Measurements from ENCODE around the gene APOO.

Gene APOO

GRCh38 chrX:23817979-23818336, 89.8 kb downstream of the APOO start:
- DNase-seq (ENCODE audit: low read depth), result no peak

DNA sequence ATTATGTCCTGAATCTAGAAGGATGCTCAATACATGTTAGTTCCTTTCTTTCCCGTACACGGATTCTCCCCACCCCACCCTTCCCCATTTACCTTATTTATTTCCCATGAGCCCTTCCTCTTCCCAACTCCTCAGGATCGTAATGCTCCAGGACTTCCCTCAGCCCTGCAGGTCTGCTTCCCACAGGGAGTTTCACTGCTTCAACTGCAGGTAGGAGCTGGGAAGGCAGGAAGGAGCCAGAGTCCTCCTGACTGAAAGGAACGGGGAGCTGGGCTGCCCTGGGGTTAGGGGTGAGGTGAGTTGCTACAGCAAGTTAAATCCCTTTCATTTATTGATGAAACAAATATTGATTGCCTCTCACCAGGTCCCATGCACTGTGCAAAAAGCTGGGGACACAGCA, 91.6 kb downstream of the APOO start:
- no peak for DNase-seq (ENCODE audit: low read depth)

- DNase-seq (ENCODE audit: low read depth), result no peak
Measured at GRCh38 chrX:23815376-23815775, 92.4 kb downstream of the APOO start.

DNA sequence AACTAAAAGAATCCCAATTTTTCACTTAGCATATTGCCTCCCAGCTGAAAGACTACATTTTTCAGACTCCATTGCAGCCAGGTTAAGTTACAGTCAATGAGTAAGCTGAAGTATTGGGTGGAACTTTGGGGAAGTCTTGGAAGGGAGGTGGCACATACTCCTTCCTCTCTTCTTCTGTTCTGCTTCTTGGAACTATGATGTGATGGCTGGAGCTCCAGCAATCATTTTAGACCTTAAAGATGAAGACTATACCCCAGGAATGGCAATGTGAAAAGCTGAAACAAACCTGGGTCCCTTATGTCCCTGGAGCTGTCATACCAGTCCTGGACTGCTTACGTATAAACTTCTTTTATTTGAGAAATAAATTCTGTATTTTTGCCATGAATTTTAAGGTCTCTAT, 93.9 kb downstream of the APOO start:
- DNase-seq (ENCODE audit: low read depth), result no peak

- DNase-seq (ENCODE audit: low read depth), result no peak
Measured at GRCh38 chrX:23811656-23812055, 96.1 kb downstream of the APOO start.

DNA sequence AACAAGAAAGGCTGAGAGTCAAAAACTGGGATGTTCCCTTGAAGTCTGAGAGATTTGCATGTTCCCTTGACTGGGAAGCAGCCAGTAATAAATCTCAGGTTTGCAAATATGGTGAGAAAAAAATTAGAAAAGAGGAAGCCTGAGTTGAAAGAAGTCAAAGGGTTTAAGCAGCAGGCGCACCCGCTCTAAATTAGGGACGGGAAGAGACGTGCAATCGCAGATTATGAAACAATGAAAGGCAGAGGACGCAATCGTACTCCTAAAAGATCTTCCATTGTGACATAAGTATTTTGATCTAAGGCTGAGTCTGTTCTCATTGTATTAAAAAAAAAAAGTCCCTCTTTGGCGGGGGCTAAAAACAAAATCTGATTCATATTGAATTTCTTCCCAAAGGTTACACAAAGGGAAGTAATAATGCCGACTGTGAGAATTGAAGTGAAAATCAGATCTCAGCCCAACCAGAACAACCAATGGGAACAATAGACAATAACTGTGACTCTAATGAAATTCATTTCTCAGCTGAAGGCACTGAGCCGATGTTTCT, 96.6 kb downstream of the APOO start:
- DNase-seq (ENCODE audit: low read depth), result no peak

DNA sequence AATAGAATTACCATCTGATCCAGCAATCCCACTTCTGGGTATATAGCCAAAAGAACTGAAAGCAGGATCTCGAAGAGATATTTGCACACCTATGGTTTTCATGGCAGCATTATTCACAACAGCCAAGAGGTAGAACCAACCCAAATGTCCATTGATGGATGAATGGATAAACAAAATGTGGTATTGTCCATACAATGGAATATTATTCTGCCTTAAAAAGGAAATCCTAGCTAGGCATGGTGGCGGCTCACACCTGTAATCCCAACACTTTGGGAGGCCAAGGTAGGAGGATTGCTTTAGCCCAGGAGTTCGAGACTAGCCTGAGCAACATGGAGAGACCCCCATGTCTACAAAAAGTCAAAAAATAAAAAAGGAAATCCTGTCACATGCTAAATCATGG, 97.5 kb downstream of the APOO start:
- no peak for DNase-seq (ENCODE audit: low read depth)

- DNase-seq (ENCODE audit: low read depth), result no peak
Measured at GRCh38 chrX:23805389-23805788, 102.3 kb downstream of the APOO start.

DNA sequence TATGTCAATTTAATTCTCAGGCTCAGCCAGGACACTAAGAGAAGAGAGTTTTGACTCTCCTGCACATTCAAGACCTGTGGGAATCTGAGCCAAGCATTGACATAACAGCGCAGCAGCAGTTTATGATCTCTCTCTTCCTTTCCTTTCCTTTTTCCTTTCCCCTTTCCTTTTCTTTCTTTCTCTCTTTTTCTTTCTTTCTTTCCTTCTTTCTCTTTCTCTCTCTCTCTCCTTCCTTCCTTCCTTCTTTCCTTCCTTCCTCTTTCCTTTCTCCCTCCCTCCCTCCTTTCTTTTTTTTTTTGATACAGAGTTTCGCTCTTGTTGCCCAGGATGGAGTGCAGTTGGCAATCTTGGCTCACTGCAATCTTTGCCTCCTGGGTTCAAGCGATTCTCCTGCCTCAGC, 103.2 kb downstream of the APOO start:
- DNase-seq (ENCODE audit: low read depth), result no peak

DNA sequence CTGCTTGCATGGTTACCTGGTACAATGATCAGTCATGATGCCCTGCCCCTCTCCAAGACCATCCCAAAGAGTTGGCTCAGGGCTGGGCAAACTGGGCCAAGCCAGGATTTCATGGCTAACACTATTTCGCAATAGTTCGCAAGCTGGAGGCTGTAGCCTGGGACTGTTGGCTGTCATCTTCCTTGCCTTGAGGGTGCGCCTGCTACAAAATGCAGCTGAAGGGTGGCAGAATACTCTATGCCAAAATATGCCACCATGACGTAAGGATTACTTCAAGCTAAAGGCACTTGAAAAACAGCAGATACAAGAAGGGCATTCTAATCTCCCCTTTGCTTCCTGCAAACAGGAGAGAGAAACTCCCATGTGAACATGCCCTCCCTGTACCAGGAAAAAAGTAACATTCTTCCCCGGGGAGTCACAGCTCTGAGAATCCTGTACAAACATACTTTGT, 103.8 kb downstream of the APOO start:
- DNase-seq (ENCODE audit: low read depth), result no peak

DNA sequence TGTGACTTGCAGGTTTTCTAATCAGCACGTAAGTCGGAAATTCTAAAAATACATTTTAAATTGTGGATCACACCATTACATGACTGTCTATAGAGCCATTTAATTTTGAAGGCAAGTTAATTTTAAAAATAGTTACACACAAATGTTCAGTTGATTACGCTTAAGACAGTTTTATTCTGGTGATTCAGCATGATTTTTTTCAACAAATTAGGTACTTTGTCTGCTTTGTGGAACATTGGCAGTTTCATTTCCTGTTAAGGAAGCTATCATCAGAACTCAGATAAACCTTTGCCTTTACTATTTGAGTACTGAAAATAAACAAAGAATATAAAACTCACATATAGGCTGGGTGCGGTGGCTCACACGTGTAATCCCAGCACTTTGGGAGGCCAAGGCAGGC, 105.3 kb downstream of the APOO start:
- no peak for DNase-seq (ENCODE audit: low read depth)

DNA sequence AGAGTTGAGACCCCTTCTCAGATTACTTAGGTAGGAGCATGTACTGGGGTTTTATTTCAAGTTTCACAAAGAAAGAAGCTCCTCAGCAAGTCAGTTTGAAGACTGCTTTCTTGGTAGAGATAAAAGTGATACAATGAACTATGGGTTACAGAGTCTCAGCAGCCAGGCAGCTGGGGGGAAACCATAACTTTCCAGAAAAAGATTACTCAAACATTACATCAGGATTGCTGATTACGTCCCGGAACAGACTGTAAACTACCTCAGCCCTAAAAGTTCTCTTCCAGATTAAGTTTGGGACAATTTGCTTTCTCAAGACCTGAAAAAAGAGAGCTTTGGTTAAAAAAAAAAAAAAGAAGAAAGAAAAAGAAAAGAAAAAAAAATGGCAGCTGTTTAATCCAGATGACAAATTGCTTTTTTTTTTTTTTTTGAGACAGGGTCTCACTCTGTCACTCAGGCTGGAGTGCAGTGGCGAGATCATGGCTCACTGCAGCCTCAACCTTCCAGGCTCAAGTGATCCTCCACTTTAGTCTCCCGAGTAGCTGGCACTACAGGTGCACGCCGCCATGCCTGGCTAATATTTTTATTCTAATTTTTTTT, 108.2 kb downstream of the APOO start:
- no peak for DNase-seq (ENCODE audit: low read depth)

GRCh38 chrX:23797371-23798128, 110.2 kb downstream of the APOO start:
- DNase-seq (ENCODE audit: low read depth), result no peak

GRCh38 chrX:23795221-23795620, 112.5 kb downstream of the APOO start:
- no peak for DNase-seq (ENCODE audit: low read depth)

DNA sequence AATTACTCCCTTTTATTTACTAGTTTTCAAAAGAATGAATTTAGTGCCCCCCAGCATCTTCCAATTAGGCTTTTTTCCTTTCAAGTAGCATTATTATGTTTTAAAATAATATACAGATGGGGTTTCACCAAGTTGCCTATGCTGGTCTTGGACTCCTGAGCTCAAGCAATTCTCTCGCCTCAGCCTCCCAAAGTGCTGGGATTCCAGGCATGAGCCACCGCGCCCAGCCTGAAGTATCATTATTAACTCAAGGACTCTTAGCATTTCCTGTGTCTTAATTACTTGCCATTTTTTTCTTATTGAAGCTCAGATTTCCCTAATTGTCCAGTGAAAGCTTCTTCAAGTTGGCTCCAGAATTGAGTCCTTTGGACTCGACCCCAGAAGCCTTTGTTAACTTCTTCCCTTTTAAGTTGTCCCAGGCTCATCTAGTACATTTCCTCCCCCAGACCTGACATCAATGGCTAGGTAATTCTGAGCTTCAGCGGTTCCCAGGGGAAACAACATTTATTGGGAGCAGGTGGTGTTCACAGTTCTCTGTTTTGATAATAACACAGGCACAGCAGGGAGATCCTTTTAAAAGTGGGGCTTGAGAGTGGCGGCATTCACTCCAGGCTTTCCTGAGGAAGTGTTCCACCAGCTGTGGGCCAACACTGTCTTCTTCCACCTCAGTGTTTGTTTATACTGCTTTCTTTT, 114.7 kb downstream of the APOO start:
- no peak for DNase-seq (ENCODE audit: low read depth)

DNA sequence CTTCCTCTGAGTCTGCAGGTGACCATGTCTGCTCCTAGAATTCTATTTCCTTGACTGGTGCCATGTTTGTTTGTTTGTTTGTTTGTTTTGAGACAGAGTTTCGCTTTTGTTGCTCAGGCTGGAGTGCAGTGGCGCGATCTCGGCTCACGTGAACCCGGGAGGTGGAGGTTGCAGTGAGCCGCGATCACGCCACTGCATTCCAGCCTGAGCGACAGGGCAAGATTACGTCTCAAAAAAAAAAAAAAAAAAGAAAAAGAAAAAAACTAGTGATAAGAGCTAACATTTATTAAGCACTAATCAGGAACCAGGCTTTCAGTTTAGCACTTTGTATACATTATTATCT, 117.6 kb downstream of the APOO start:
- no peak for DNase-seq (ENCODE audit: low read depth)

DNA sequence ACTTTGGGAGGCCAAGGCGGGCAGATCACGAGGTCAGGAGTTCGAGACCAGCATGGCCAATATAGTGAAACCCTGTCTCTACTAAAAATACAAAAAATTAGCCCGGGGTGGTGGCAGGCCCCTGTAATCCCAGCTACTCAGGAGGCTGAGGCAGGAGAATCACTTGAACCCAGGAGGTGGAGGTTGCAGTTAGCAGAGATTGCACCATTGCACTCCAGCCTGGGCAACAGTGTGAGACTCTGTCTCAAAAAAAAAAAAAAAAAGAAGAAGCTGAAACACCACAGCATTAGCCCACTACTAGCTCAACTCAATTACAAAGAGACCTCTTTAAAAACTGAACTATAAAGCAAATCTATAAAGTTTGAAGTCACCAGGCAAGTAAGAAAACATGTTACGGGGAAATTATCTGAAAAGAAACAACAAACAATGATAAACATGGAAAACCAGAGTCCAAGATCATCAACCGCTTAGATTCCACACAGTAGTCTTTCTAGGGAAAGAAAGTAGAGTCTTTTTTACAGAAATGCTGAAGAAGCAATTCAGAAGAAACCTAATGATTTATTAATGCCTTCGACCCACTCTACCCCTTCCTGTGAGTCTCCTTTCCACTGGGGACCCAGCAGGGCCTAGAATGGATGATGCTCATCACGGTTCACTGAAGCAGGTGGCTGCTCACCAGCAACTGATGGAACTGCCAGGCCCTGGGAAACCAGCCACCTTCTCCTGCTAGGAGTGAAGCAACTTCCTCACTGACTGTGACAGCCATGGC, 118.2 kb downstream of the APOO start:
- DNase-seq (ENCODE audit: low read depth), result no peak

DNA sequence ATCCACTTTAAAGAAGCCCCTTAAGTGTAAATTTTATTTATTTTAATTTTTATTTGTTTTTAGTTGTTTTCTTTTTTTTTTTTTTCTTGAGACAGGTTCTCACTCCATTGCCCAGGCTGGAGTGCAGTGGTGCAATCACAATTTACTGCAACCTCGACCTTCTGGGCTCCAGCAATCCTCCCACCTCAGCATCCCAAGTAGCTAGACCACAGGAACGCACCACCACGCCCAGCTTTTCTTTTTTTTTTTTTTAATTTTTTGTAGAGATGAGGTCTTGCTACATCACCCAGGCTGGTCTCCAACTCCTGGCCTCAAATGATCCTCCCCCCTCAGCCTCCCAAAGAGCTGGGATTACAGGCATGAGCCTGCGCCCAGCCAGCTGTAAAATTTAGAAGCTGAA, 118.8 kb downstream of the APOO start:
- DNase-seq (ENCODE audit: low read depth), result no peak

GRCh38 chrX:23788521-23788920, 119.2 kb downstream of the APOO start:
- no peak for DNase-seq (ENCODE audit: low read depth)

GRCh38 chrX:23787745-23788118, 120.0 kb downstream of the APOO start:
- DNase-seq (ENCODE audit: low read depth), result no peak

DNA sequence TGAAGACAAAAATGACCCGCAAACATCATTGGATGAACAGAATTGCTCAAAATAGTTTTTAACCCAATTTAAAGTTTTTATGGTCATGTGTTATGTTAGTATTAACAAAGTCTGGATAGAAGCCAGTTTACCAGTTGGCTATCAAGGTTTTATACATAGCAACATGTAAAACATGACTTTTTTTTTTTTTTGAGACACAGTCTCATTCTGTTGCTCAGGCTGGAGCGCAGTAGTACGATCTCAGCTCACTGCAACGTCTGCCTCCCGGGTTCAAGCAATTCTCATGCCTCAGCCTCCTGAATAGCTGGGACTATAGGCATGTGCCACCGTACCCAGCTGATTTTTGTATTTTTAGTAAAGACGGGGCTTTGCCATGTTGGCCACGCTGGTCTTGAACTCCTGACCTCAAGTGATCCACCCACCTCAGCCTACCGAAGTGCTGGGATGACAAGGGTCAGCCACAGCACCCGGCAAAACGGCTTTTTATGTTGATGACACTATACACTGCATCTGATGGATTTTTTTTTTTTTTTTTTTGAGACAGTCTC, 121.4 kb downstream of the APOO start:
- no peak for DNase-seq (ENCODE audit: low read depth)

DNA sequence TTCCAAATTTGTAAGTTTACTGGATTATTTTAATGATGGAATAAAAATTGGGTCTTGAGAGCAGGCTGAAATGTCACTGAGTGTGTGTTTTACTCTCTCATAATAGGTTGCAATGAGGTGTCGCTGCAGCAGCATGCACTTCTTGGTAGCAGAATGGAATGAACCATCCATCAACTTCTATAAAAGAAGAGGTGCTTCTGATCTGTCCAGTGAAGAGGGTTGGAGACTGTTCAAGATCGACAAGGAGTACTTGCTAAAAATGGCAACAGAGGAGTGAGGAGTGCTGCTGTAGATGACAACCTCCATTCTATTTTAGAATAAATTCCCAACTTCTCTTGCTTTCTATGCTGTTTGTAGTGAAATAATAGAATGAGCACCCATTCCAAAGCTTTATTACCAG, 122.2 kb downstream of the APOO start:
- DNase-seq (ENCODE audit: low read depth), result no peak
